T-helper 17 cell (primary cell): ENCODE measurements around the gene KRTAP1-1. TPM values are rescaled to one million over a fixed set of nuclear protein-coding genes. Genes with fewer than 3 reads are reported as not detected.

Experiments used
- ATAC-seq: fragments of 150-1000 bp; cut with Tn5 transposase; 2 replicates; pipeline ENCODE4 v1.10.0; 2021; ENCODE audit warnings: mild to moderate bottlenecking, moderate library complexity
- DNase-seq, 3 donors: peaks; one replicate each; pipeline versions ENCODE4 v3.0.0 to v3.0.0-alpha.2; 2020 to 2021
- H3K9me3 ChIP-seq: one replicate; pipeline ENCODE4 v1.7.0; 2013; ENCODE audit warnings: low read length, mild to moderate bottlenecking; ENCODE audit not compliant: control insufficient read depth, poor library complexity, severe bottlenecking
- H3K27ac Mint-ChIP-seq: one replicate; pipeline ENCODE4 v1.8.0; 2022; ENCODE audit warnings: mild to moderate bottlenecking, moderate library complexity, mixed read lengths
- H3K27me3 Mint-ChIP-seq: one replicate; pipeline ENCODE4 v1.8.0; 2022; ENCODE audit warnings: mixed read lengths
- H3K36me3 Mint-ChIP-seq: one replicate; pipeline ENCODE4 v1.8.0; 2022; ENCODE audit warnings: low read depth, mixed read lengths
- H3K4me1 Mint-ChIP-seq: one replicate; pipeline ENCODE4 v1.8.0; 2022; ENCODE audit warnings: mild to moderate bottlenecking, mixed read lengths
- H3K4me3 Mint-ChIP-seq: one replicate; pipeline ENCODE4 v1.8.0; 2022; ENCODE audit warnings: mild to moderate bottlenecking, moderate library complexity, mixed read lengths
- total RNA-seq, 4 donors: library from RNA in 2 of 4; stranded (reverse) in 2 of 4; gene quantifications; one replicate each; pipeline ENCODE4 v1.2.3 and lab custom pipeline; 2022 to 2026

Gene KRTAP1-1
- total RNA-seq, 2 donors from 2014 or later: not detected

GRCh38 chr17:40996829-40997228, 44.4 kb downstream of the KRTAP1-1 start:
- Mint-ChIP-seq H3K4me3 (no peak overlapping the region), H3K36me3 (peaks cover 8% of the 10 kb centered on the region)
- no peak for ATAC-seq

GRCh38 chr17:40995116-40995515, 46.1 kb downstream of the KRTAP1-1 start:
- DNase-seq (no peak), ATAC-seq (no peak)
- Mint-ChIP-seq H3K27me3 (peaks cover 76% of the 10 kb centered on the region), H3K4me1 (no peaks in the 10 kb centered on the region), H3K36me3 (peaks cover 8% of the 10 kb centered on the region), H3K27ac (no peak overlapping the region), H3K4me3 (no peak overlapping the region)
- H3K9me3 ChIP-seq: no peaks in the 10 kb centered on the region

More at GRCh38 chr17:40996829-40997228, 44.4 kb downstream of the KRTAP1-1 start:
- no peaks in the 10 kb centered on the region for H3K9me3 ChIP-seq
- H3K4me1 Mint-ChIP-seq: no peaks in the 10 kb centered on the region
- peaks cover 74% of the 10 kb centered on the region for H3K27me3 Mint-ChIP-seq
- H3K27ac Mint-ChIP-seq: no peak overlapping the region
- DNase-seq: no peak

- ATAC-seq: no peak
Observed at GRCh38 chr17:40993839-40994238, 47.4 kb downstream of the KRTAP1-1 start, which contains the start of gene KRTAP3-3. Gene KRTAP3-3, minus strand, starts transcription at chr17:40994164. Its CDS starts 67 bp downstream, at chr17:40994097.

GRCh38 chr17:40993084-40993483, 48.2 kb downstream of the KRTAP1-1 start:
- no peaks in the 10 kb centered on the region for H3K9me3 ChIP-seq
- Mint-ChIP-seq H3K27me3 (peaks cover 63% of the 10 kb centered on the region), H3K4me1 (no peaks in the 10 kb centered on the region), H3K36me3 (peaks cover 5% of the 10 kb centered on the region), H3K4me3 (no peak overlapping the region), H3K27ac (no peak overlapping the region)
- ATAC-seq (no peak), DNase-seq (no peak)

More at GRCh38 chr17:40993839-40994238, 47.4 kb downstream of the KRTAP1-1 start, which contains the start of gene KRTAP3-3:
- Mint-ChIP-seq H3K4me3 (no peak within 1 kb of the TSS), H3K27ac (no peak within 1 kb of the TSS), H3K36me3 (peaks cover 8% of the 10 kb centered on the region), H3K27me3 (peaks cover 69% of the 10 kb centered on the region), H3K4me1 (no peaks in the 10 kb centered on the region)
- no peak for DNase-seq
- H3K9me3 ChIP-seq: no peaks in the 10 kb centered on the region

- H3K36me3 Mint-ChIP-seq: peaks cover 4% of the 10 kb centered on the region
- H3K9me3 ChIP-seq: no peaks in the 10 kb centered on the region
- H3K27me3 Mint-ChIP-seq: peaks cover 64% of the 10 kb centered on the region
- ATAC-seq (no peak), DNase-seq (no peak)
- no peak overlapping the region for H3K4me3 Mint-ChIP-seq
- no peak overlapping the region for H3K27ac Mint-ChIP-seq
- H3K4me1 Mint-ChIP-seq: no peaks in the 10 kb centered on the region
Observed at GRCh38 chr17:40992666-40993065, 48.6 kb downstream of the KRTAP1-1 start.

Other genes with a start within 250 kb of the KRTAP1-1 start
- not detected for gene KRT28, start 241.5 kb downstream of the KRTAP1-1 start, total RNA-seq
- 10 to 100 TPM; 25.2 to 28.3 TPM for gene KRT10, start 218.8 kb downstream of the KRTAP1-1 start, total RNA-seq
- gene KRT12, start 174.2 kb downstream of the KRTAP1-1 start, total RNA-seq: not detected
- not detected for gene KRT20, start 156.2 kb downstream of the KRTAP1-1 start, total RNA-seq
- not detected for gene KRT23, start 103.8 kb downstream of the KRTAP1-1 start, total RNA-seq
- gene KRT39, start 74.5 kb downstream of the KRTAP1-1 start, total RNA-seq: not detected
- not detected for gene KRT40, start 57.1 kb downstream of the KRTAP1-1 start, total RNA-seq
- not detected for gene KRTAP3-3, start 47.3 kb downstream of the KRTAP1-1 start, total RNA-seq
- gene KRTAP3-2, start 41.5 kb downstream of the KRTAP1-1 start, total RNA-seq: not detected
- gene KRTAP3-1, start 32.3 kb downstream of the KRTAP1-1 start, total RNA-seq: not detected
- gene KRTAP1-5, start 14.2 kb downstream of the KRTAP1-1 start, total RNA-seq: not detected
- gene KRTAP1-4, start 11.3 kb downstream of the KRTAP1-1 start, total RNA-seq: not detected
- gene KRTAP1-3, start 6.6 kb downstream of the KRTAP1-1 start, total RNA-seq: not detected
- gene KRTAP2-1, start 5.9 kb upstream of the KRTAP1-1 start, total RNA-seq: not detected
- not detected for gene KRTAP2-2, start 13.8 kb upstream of the KRTAP1-1 start, total RNA-seq
- not detected for gene KRTAP2-3, start 18.7 kb upstream of the KRTAP1-1 start, total RNA-seq
- gene KRTAP2-4, start 24.4 kb upstream of the KRTAP1-1 start, total RNA-seq: not detected
- not detected for gene KRTAP4-7, start 42.7 kb upstream of the KRTAP1-1 start, total RNA-seq
- gene KRTAP4-8, start 56.7 kb upstream of the KRTAP1-1 start, total RNA-seq: not detected
- not detected for gene KRTAP4-16, start 60.8 kb upstream of the KRTAP1-1 start, total RNA-seq
- not detected for gene KRTAP4-9, start 63.9 kb upstream of the KRTAP1-1 start, total RNA-seq
- gene KRTAP4-11, start 76.9 kb upstream of the KRTAP1-1 start, total RNA-seq: not detected
- gene KRTAP4-12, start 82.7 kb upstream of the KRTAP1-1 start, total RNA-seq: not detected
- gene KRTAP4-6, start 99.1 kb upstream of the KRTAP1-1 start, total RNA-seq: not detected
- not detected for gene KRTAP4-5, start 108.4 kb upstream of the KRTAP1-1 start, total RNA-seq
- not detected for gene KRTAP4-4, start 119.3 kb upstream of the KRTAP1-1 start, total RNA-seq
- not detected for gene KRTAP4-3, start 126.8 kb upstream of the KRTAP1-1 start, total RNA-seq
- not detected for gene KRTAP4-2, start 136.8 kb upstream of the KRTAP1-1 start, total RNA-seq
- not detected for gene KRTAP4-1, start 143.5 kb upstream of the KRTAP1-1 start, total RNA-seq
- not detected for gene KRTAP9-1, start 148.4 kb upstream of the KRTAP1-1 start, total RNA-seq
- not detected for gene KRTAP9-2, start 185.2 kb upstream of the KRTAP1-1 start, total RNA-seq
- not detected for gene KRTAP9-3, start 191.0 kb upstream of the KRTAP1-1 start, total RNA-seq
- gene KRTAP9-8, start 196.5 kb upstream of the KRTAP1-1 start, total RNA-seq: not detected
- not detected for gene KRTAP9-4, start 208.2 kb upstream of the KRTAP1-1 start, total RNA-seq
- gene KRTAP9-9, start 213.9 kb upstream of the KRTAP1-1 start, total RNA-seq: not detected
- not detected for gene KRTAP9-6, start 223.9 kb upstream of the KRTAP1-1 start, total RNA-seq
- gene KRTAP9-7, start 234.2 kb upstream of the KRTAP1-1 start, total RNA-seq: not detected